Left kidney (tissue), 8 donors: ENCODE results near the gene NEIL1. TPM values are rescaled to one million over a fixed set of nuclear protein-coding genes. Genes with fewer than 3 reads are reported as not detected.
"Not testable (repeated sequence)": the region's sequence is repeated elsewhere in the genome, so short reads cannot be mapped to it uniquely, and the experiment has no call there.

Source experiments
- DNase-seq: peaks from one replicate; pipeline ENCODE4 v3.0.0-alpha.2; 2013
- long read RNA-seq, 8 donors: transcript quantifications; one replicate each; lab custom pipeline, GENCODE V29; 2026
- polyA plus RNA-seq: library from polyadenylated mRNA; unstranded; fragments of 120-200 nt; gene quantifications from one replicate; pipeline ENCODE4 v1.2.1, GENCODE V29; 2013; ENCODE audit not compliant: insufficient read length

Gene NEIL1
- polyA plus RNA-seq: 29.2 TPM
- long read RNA-seq, donor 1, partial matches to known transcripts: 8 of 13 reads
- long read RNA-seq, donor 1, other reads (novel, unspliced or antisense): 0 of 13 reads
- long read RNA-seq, donor 2, partial matches to known transcripts: 0 of 5 reads
- long read RNA-seq, donor 2, other reads (novel, unspliced or antisense): 0 of 5 reads
- long read RNA-seq, donor 3: 0 reads
- long read RNA-seq, donor 4, partial matches to known transcripts: 0 of 1 reads
- long read RNA-seq, donor 4, other reads (novel, unspliced or antisense): 0 of 1 reads
- long read RNA-seq, donor 5, partial matches to known transcripts: 14 of 18 reads
- long read RNA-seq, donor 5, other reads (novel, unspliced or antisense): 0 of 18 reads
- long read RNA-seq, donor 6, partial matches to known transcripts: 0 of 3 reads
- long read RNA-seq, donor 6, other reads (novel, unspliced or antisense): 0 of 3 reads
- long read RNA-seq, donor 7, partial matches to known transcripts: 30 of 39 reads
- long read RNA-seq, donor 7, other reads (novel, unspliced or antisense): 0 of 39 reads
- long read RNA-seq, donor 8, partial matches to known transcripts: 0 of 3 reads
- long read RNA-seq, donor 8, other reads (novel, unspliced or antisense): 0 of 3 reads

GRCh38 chr15:75346796-75347221 lies at the start of gene NEIL1:
TSS of gene NEIL1 (plus strand) at chr15:75347039. CDS start at chr15:75348906, 1,867 bp downstream.
- DNase-seq: no peak

- not testable (repeated sequence) for DNase-seq
These were observed 48.1 kb upstream of the NEIL1 start for GRCh38 chr15:75298541-75299310.

GRCh38 chr15:75299311-75299688 lies 47.5 kb upstream of the NEIL1 start:
- not testable (repeated sequence) for DNase-seq

GRCh38 chr15:75300026-75300425 lies 46.8 kb upstream of the NEIL1 start:
- DNase-seq: not testable (repeated sequence)

GRCh38 chr15:75302318-75302717 lies 44.5 kb upstream of the NEIL1 start:
- no peak for DNase-seq

GRCh38 chr15:75302753-75303152 lies 44.1 kb upstream of the NEIL1 start:
- not testable (repeated sequence) for DNase-seq

GRCh38 chr15:75306188-75306587 lies 40.7 kb upstream of the NEIL1 start:
- no peak for DNase-seq

- peak; percentile 37 for DNase-seq
These were observed 39.0 kb upstream of the NEIL1 start for GRCh38 chr15:75307778-75308390.

- DNase-seq: no peak
These were observed 37.1 kb upstream of the NEIL1 start for GRCh38 chr15:75309711-75310110.

- not testable (repeated sequence) for DNase-seq
These were observed 34.3 kb upstream of the NEIL1 start for GRCh38 chr15:75312548-75312947.

- DNase-seq: no peak
These were observed 33.6 kb upstream of the NEIL1 start for GRCh38 chr15:75313116-75313845.

- no peak for DNase-seq
These were observed 32.1 kb upstream of the NEIL1 start for GRCh38 chr15:75314552-75315290.

GRCh38 chr15:75319231-75319897 lies 27.5 kb upstream of the NEIL1 start:
- not testable (repeated sequence) for DNase-seq

- DNase-seq: no peak
These were observed 25.1 kb upstream of the NEIL1 start for GRCh38 chr15:75321711-75322110.

GRCh38 chr15:75325922-75326321 lies 20.9 kb upstream of the NEIL1 start:
- no peak for DNase-seq

GRCh38 chr15:75327005-75327404 lies 19.8 kb upstream of the NEIL1 start:
- DNase-seq: no peak

- no peak for DNase-seq
These were observed 19.3 kb upstream of the NEIL1 start for GRCh38 chr15:75327491-75327890.

- no peak for DNase-seq
These were observed 18.1 kb upstream of the NEIL1 start for GRCh38 chr15:75328493-75329314.

- no peak for DNase-seq
These were observed 17.3 kb upstream of the NEIL1 start for GRCh38 chr15:75329571-75329970.
